IPS DF 4.7 (cell line): ENCODE data around the gene ZNF835.

Source experiments
- DNase-seq: peaks from one replicate; pipeline ENCODE4 v3.0.0-alpha.2; 2013; ENCODE audit warnings: low spot score; ENCODE audit errors: extremely low read depth

The ZNF835 gene

DNA sequence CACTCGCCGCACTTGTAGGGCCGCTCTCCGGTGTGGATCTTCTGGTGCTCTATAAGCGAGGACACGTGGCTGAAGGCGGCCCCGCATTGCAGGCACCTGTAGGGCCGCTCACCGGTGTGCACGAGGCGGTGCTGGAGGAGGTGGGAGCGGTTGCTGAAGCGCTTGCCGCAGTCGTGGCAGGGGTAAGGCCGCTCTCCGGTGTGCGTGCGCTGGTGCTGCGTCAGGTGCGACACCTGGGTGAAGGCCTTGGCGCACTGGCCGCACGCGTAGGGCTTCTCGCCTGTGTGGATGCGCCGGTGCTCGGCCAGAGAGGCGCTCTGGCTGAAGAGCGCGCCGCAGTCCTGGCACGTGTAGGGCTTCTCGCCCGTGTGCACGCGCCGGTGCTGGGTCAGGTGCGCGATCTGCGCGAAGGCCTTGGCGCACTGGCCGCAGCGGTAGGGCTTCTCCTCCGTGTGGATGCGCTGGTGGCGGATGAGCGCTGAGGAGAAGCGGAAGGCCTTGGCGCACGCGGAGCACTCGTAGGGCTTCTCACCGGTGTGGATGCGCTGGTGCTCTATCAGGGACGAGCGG is 7.5 kb downstream of the ZNF835 start:
- DNase-seq = no peak

DNA sequence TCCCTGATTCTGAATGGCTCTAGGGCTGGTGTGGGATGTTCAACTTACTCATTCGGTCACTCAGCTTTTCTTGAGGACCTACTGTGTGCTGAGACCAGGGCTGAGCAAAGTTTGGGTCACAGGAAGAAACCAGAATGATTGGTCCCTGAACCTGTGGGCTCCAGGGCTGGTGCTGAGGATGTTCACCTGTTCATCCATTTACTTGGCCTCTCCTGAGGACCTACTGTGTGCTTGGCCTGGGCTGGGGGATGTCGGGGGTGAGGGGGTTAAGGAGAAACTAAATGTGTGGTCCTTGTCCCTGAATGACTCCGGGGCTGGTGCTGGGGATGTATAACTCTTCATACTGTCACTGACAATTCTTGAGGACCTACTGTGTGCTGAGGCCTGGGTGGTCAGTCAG is 10.3 kb downstream of the ZNF835 start:
- no peak for DNase-seq

GRCh38 chr19:56660381-56661107 is 11.0 kb downstream of the ZNF835 start:
- DNase-seq = no peak

GRCh38 chr19:56654151-56654550 is 17.4 kb downstream of the ZNF835 start:
- no peak for DNase-seq

- DNase-seq = no peak
These were observed 28.0 kb downstream of the ZNF835 start for GRCh38 chr19:56643460-56643955.

GRCh38 chr19:56642711-56643459 is 28.7 kb downstream of the ZNF835 start, which contains the start of gene SMIM17:
TSS of gene SMIM17 (plus strand) at chr19:56643159. CDS start at chr19:56645668, 2,509 bp downstream.
- DNase-seq = no peak

- peak; percentile 3 for DNase-seq
These were observed 32.3 kb downstream of the ZNF835 start for GRCh38 chr19:56639217-56639616.

- DNase-seq = peak; percentile 75
These were observed 33.5 kb downstream of the ZNF835 start for GRCh38 chr19:56637976-56638555.

DNA sequence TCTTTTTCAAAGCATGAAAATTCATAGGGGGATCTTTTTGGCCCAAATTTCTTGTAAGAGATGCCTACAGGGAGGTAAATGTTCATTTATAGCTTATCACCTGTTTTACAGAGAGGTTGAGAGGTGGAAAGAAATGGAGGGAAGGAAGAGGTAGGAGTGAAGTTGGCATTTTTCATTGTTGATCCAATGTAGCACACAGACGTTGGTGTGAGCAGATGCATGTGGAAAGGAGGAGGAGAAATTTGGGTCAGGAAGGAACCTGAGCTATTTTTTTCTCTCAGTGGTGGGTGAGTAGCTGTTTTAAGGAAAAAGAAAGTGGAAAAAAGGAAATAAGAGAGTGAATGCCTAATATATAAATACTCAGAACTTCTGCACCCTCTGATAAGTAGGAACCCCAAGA is 38.5 kb downstream of the ZNF835 start:
- DNase-seq = no peak

GRCh38 chr19:56625708-56626107 is 45.8 kb downstream of the ZNF835 start:
- no peak for DNase-seq

DNA sequence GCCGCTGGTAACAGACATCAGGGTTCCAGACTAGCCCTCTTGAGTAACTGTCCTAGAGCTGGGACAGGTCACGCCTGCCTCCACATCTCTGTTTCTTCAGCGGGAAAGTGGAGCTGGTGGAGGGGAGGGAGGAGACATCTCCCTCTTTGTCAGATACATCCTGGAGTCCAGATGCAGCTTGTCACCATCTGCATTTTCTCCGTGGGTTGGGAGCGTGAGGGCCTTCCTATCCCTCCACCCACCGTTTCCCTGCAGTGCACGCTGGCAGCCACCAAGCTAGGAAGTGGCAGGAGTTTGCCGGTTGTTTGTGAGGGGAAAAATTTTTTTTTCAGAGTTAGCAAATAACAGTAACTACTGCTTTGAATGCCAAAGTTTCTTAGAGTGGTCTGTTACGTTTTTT is 48.6 kb downstream of the ZNF835 start:
- DNase-seq = no peak

- DNase-seq = no peak
These were observed 49.2 kb downstream of the ZNF835 start for GRCh38 chr19:56622374-56622773.

DNA sequence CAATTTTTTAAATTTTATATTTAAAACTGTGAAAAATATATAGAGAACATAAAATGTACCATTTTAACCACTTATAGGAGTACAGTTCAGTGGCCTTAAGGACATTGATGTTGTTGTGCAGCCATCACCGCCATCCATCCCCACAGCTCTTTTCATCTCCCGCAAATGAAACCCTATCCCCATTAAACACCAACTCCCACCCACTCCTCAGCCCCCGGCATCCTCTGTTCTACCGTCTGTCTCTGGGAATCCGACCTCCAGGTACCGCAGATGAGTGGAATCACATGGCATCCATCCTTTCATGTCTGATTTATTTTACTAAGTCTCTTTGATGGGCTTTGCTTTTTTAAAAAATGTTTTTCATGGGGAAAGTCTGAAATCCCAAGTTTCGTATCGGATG is 52.4 kb downstream of the ZNF835 start:
- no peak for DNase-seq

DNA sequence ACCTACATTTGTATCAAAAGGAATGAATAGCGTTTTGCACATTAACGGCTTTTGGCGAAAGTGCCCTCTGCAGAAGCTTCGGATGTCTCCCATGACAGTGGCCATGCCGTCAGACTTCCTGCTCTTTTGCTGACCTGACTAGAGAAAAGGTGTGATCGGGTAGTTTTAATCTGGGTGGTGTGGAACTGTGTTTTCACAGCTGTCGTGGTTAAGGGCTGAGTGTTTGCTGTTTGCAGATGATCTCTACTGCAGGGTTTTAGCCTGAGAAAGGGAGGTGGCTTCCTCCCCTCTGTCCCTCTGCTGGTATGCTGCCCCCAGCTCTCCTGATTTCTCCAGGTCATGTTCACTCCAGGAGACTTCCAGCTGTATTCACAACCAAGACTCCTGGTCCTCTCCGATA is 54.0 kb downstream of the ZNF835 start:
- no peak for DNase-seq

DNA sequence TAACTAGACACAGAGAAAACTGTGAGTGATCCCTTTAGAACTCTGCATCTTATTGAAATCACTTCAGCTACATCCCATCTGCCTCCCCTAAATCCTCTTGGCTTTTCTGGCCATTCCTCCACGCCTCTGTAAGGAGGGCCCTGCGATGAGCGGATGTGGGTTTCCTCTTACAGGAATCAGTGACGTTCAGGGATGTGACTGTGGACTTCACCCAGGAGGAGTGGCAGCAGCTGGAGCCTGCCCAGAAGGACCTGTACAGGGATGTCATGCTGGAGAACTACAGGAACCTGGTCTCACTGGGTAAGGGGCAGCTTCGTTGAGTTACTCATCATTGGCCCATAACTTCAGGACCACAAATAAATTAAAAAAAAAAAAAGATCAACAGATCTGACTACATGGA is 57.9 kb downstream of the ZNF835 start:
- DNase-seq = no peak

DNA sequence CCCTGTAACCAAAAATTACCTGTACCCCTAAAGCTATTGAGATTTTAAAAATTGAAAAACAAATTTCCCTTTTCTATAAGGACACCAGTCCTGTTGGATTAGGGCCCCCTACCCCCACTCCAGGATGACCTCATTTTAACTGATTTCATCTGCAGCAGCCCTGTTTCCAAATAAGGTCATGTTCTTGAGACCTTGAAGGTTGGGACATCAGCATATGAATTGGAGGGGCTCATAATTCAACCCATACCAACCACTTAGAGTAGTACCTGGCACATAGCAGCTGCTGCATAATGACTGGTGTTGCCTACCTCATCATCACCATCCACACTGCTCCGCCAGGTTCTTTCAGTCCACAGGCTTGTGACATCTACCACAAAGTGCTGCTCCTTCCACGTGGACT is 58.8 kb downstream of the ZNF835 start:
- no peak for DNase-seq
